HepG2 (cell line): Measurements from ENCODE around the gene PCDH12. TPM values are rescaled to one million over a fixed set of nuclear protein-coding genes. Genes with fewer than 3 reads are reported as not detected.

Source experiments
- ATAC-seq: fragments of 200-7000 bp; cut with Tn5 transposase; 3 replicates; pipeline ENCODE4 v1.9.1; 2020; ENCODE audit warnings: mild to moderate bottlenecking, moderate library complexity
- BruUV-seq: library from RNA; stranded (reverse); fragments of 400-500 nt; replicated peaks from 2 replicates; lab custom pipeline; 2021; lab: Mats Ljungman, UMichigan
- CTCF ChIA-PET: fragments of 300-600 bp; formaldehyde crosslinking; extraction: SDS; loops from one replicate; lab custom pipeline; 2021; ENCODE audit warnings: low total read pairs, inconsistent platforms, low intra/inter-chr PET ratio; lab: Yijun Ruan, JAX
- POLR2A ChIA-PET: fragments of 350-600 bp; sonication (Branson Sonifier 250); formaldehyde crosslinking; loops from one replicate; lab custom pipeline; 2020; ENCODE audit warnings: antibody characterized with exemption, inconsistent platforms; lab: Yijun Ruan, JAX
- DNase-seq: peaks from one replicate; pipeline ENCODE4 v3.0.0-alpha.2; 2015; ENCODE audit warnings: low spot score
- FAIRE-seq: peaks from 3 replicates; lab custom pipeline; 2011; peaks lifted over from hg19 to GRCh38; lab: Jason Lieb, UNC
- H2AFZ ChIP-seq: one replicate; pipeline ENCODE4 v1.6.1; 2011; ENCODE audit warnings: low read length, inconsistent platforms
- H3K27ac ChIP-seq: fragments of 300-600 bp; 3 replicates; pipeline ENCODE4 v1.8.0; 2011; ENCODE audit warnings: mixed run types, mild to moderate bottlenecking, mixed read lengths, low read length, inconsistent platforms; ENCODE audit not compliant: insufficient read depth; ENCODE audit errors: extremely low read length
- H3K27me3 ChIP-seq, 2 experiments: fragments of 200-600 bp in 1 of 2; 2 replicates in 1 of 2; 3 replicates in 1 of 2; pipeline versions ENCODE4 v1.6.0 to v1.8.0; 2011; ENCODE audit warnings: low read length in 2 of 2, mild to moderate bottlenecking in 2 of 2, moderate library complexity in 2 of 2, inconsistent platforms in 1 of 2; ENCODE audit not compliant: insufficient read depth in 2 of 2, control insufficient read depth in 1 of 2
- H3K36me3 ChIP-seq, 2 experiments: fragments of 200-600 bp in 1 of 2; replicated peaks in 1 of 2; 2 replicates in 1 of 2; 3 replicates in 1 of 2; pipeline versions ENCODE4 v1.5.1 to v1.8.0; 2011; ENCODE audit warnings: low read length in 2 of 2, inconsistent platforms in 1 of 2; ENCODE audit not compliant: insufficient read depth in 2 of 2, control insufficient read depth in 1 of 2
- H3K4me1 ChIP-seq: 2 replicates; pipeline ENCODE4 v1.5.1; 2012; ENCODE audit warnings: low read length, inconsistent platforms; ENCODE audit not compliant: insufficient read depth
- H3K4me2 ChIP-seq: 2 replicates; pipeline ENCODE4 v1.6.0; 2011; ENCODE audit warnings: low read depth, low read length, inconsistent platforms
- H3K4me3 ChIP-seq, 3 experiments: fragments of 200-600 bp in 1 of 3; sonication (generic), shearing (Covaris generic) in 1 of 3; replicated peaks in 1 of 3; 2 replicates each; pipeline ENCODE4 v1.5.1; 2011 to 2016; ENCODE audit warnings: low read length in 3 of 3, inconsistent platforms in 2 of 3, low read depth in 2 of 3, mild to moderate bottlenecking in 2 of 3, control low read depth in 1 of 3, mixed read lengths in 1 of 3; ENCODE audit not compliant: insufficient read depth in 1 of 3
- H3K79me2 ChIP-seq: one replicate; pipeline ENCODE4 v1.6.1; 2011; ENCODE audit warnings: low read length, inconsistent platforms; ENCODE audit not compliant: insufficient read depth
- H3K9ac ChIP-seq: 2 replicates; pipeline ENCODE4 v1.6.0; 2011; ENCODE audit warnings: mild to moderate bottlenecking, low read depth, low read length, inconsistent platforms; ENCODE audit not compliant: insufficient read depth
- H3K9me3 ChIP-seq: 2 replicates; pipeline ENCODE4 v1.5.1; 2012; ENCODE audit warnings: mild to moderate bottlenecking, low read length
- H4K20me1 ChIP-seq: 2 replicates; pipeline ENCODE4 v1.6.0; 2011; ENCODE audit warnings: inconsistent platforms, mild to moderate bottlenecking, low read length, moderate library complexity; ENCODE audit not compliant: insufficient read depth
- BCL6 ChIP-seq: IDR thresholded peaks from 2 replicates; pipeline ENCODE4 v1.6.1; 2016; ENCODE audit warnings: missing genetic modification reagents, missing compliant biosample characterization
- CCAR2 ChIP-seq: fragments of 200-400 bp; formaldehyde crosslinking; optimal IDR thresholded peaks from 2 replicates; pipeline ENCODE3; 2018; ENCODE audit warnings: low read depth, mild to moderate bottlenecking, low read length, moderate library complexity
- CEBPB ChIP-seq: IDR thresholded peaks from 2 replicates; pipeline ENCODE4 v1.6.1; 2011; ENCODE audit warnings: low read depth, low read length, improper control_type of control experiment, borderline replicate concordance
- CEBPG ChIP-seq: IDR thresholded peaks from 2 replicates; pipeline ENCODE4 v1.6.1; 2016
- CREB1 ChIP-seq, 2 experiments: fragments of 450-650 bp in 1 of 2; IDR thresholded peaks; 2 replicates each; pipeline ENCODE4 v1.6.1; 2016 to 2017; ENCODE audit warnings: control low read depth in 1 of 2, mild to moderate bottlenecking in 1 of 2, missing compliant biosample characterization in 1 of 2, missing genetic modification characterization in 1 of 2
- FOXA1 ChIP-seq, 2 experiments: fragments of 450-650 bp in 1 of 2; sonication (generic) in 1 of 2; formaldehyde crosslinking in 1 of 2; IDR thresholded peaks; 2 replicates each; pipeline versions ENCODE4 v1.4.0 to v1.6.1; 2016 to 2020; ENCODE audit warnings: missing genetic modification reagents in 1 of 2
- FOXA3 ChIP-seq: IDR thresholded peaks from 2 replicates; pipeline ENCODE4 v1.6.1; 2016; ENCODE audit warnings: missing genetic modification reagents, missing compliant biosample characterization
- GATAD2A ChIP-seq: IDR thresholded peaks from 2 replicates; pipeline ENCODE4 v1.6.1; 2016
- POGZ ChIP-seq: sonication (generic); formaldehyde crosslinking; IDR thresholded peaks from 2 replicates; pipeline ENCODE4 v1.4.0; 2020; ENCODE audit warnings: mild to moderate bottlenecking, missing genetic modification reagents
- SOX6 ChIP-seq, 2 experiments: fragments of 450-650 bp in 1 of 2; sonication (generic) in 1 of 2; formaldehyde crosslinking in 1 of 2; IDR thresholded peaks; 2 replicates each; pipeline versions ENCODE4 v1.4.0 to v1.6.1; 2017 to 2020; ENCODE audit warnings: antibody characterized with exemption in 1 of 2, mild to moderate bottlenecking in 1 of 2, missing genetic modification reagents in 1 of 2
- ZNF615 ChIP-seq: sonication (generic); formaldehyde crosslinking; IDR thresholded peaks from 2 replicates; pipeline ENCODE4 v1.5.0; 2020; ENCODE audit warnings: mild to moderate bottlenecking, missing genetic modification reagents, borderline replicate concordance
- in situ Hi-C: cut with HindIII; loops from 2 replicates; pipeline ENCODE4 v1.10.0; 2017; ENCODE audit warnings: low pct_unique_long_range_greater_than_20kb; ENCODE audit not compliant: extremely low pct_ligation_motif_present
- intact Hi-C: fragments of 100-400 bp; cut with micrococcal nuclease; formaldehyde crosslinking; loops from one replicate; pipeline ENCODE4 v1.10.0; 2022; ENCODE audit not compliant: unreplicated experiment
- polyA plus RNA-seq, 8 experiments: library from polyadenylated mRNA; depleted of rRNA in 3 of 8; stranded (reverse) in 7 of 8; unstranded in 1 of 8; fragments of >200 nt; fragmentation: Illumina TruSeq in 4 of 8; extraction: Trizol in 4 of 8; gene quantifications; 2 replicates each; pipeline versions ENCODE4 v1.2.1 to v1.2.3, GENCODE V29; 2011 to 2016; ENCODE audit warnings: low read depth in 4 of 8, missing spikeins in 1 of 8, mixed read lengths in 1 of 8; ENCODE audit not compliant: insufficient read depth in 1 of 8
- total RNA-seq, 5 experiments: library from RNA; depleted of rRNA; stranded (reverse); fragments of >200 nt; fragmentation: Illumina TruSeq; extraction: Trizol; gene quantifications; 2 replicates each; pipeline ENCODE4 v1.2.3, GENCODE V29; 2016; ENCODE audit warnings: low read depth in 1 of 5
- TF ChIP-seq, protein P1 (sequence below): IDR thresholded peaks from 2 replicates; pipeline ENCODE4 v1.4.0; 2020; ENCODE audit warnings: mild to moderate bottlenecking, missing genetic modification reagents

PCDH12 gene
- total and polyA plus RNA-seq, 2 of the 13 experiments (the other 11 are each of a cell fraction or from before 2014, with no cell fraction given) = not detected

GRCh38 chr5:141986072-141986471, 28.1 kb upstream of the PCDH12 start:
- H3K9ac ChIP-seq = no peak overlapping the region
- H3K4me1 ChIP-seq = peaks cover 18% of the 10 kb centered on the region
- in situ Hi-C loops (loop anchor here (25.0 kb wide), 1 partner anchor 576 kb away; no protein-coding TSS in a partner anchor), intact Hi-C loops (no loop called here)
- no peak overlapping the region for H3K4me2 ChIP-seq
- peaks cover 7 to 13% of the 10 kb centered on the region in 2 experiments for H3K36me3 ChIP-seq
- no peak overlapping the region for H3K27ac ChIP-seq
- ChIA-PET CTCF (no interaction called here), POLR2A (interaction anchor here (0.7 to 1.1 kb wide), 2 partner anchors 17 to 25 kb away, joined by 3 to 5 read pairs; partner anchors contain the start of gene RNF14)
- H3K27me3 ChIP-seq = no peaks in the 10 kb centered on the region; a peak in 1 of 5 replicates
- no peaks in the 10 kb centered on the region for H4K20me1 ChIP-seq
- no peak overlapping the region for H3K4me3 ChIP-seq
- FAIRE-seq (no peak), ATAC-seq (no peak; the same call in 2 of the 3 replicates), DNase-seq (peak; percentile 5)
- no peaks in the 10 kb centered on the region for H3K79me2 ChIP-seq
- no peak overlapping the region for H2AFZ ChIP-seq
- TF ChIP-seq BCL6 (CRISPR knock-in tag) (peak; percentile 27; the same call in 1 of the 2 replicates), FOXA3 (CRISPR knock-in tag) (peak; percentile 46; the same call in 1 of the 2 replicates), POGZ (CRISPR knock-in tag) (no peak), FOXA1 (IDR thresholded peaks at IDR 0.05) (no peak), FOXA1 (CRISPR knock-in tag; IDR thresholded peaks at IDR 0.05) (0 out of 2 replicates have a peak, but pooled peaks have one; percentile 46), CREB1 (IDR thresholded peaks at IDR 0.05) (no peak), CREB1 (CRISPR knock-in tag; IDR thresholded peaks at IDR 0.05) (0 out of 2 replicates have a peak, but pooled peaks have one; percentile 16), SOX6 (IDR thresholded peaks at IDR 0.05) (no peak), SOX6 (CRISPR knock-in tag; IDR thresholded peaks at IDR 0.05) (peak; percentile 37; the same call in 1 of the 2 replicates), GATAD2A (CRISPR knock-in tag) (peak; percentile 47; the same call in 1 of the 2 replicates), CCAR2 (no peak), CEBPB (peak; percentile 81), ZNF615 (CRISPR knock-in tag) (no peak), CEBPG (peak; percentile 74)
- TF ChIP-seq, protein P1, sequence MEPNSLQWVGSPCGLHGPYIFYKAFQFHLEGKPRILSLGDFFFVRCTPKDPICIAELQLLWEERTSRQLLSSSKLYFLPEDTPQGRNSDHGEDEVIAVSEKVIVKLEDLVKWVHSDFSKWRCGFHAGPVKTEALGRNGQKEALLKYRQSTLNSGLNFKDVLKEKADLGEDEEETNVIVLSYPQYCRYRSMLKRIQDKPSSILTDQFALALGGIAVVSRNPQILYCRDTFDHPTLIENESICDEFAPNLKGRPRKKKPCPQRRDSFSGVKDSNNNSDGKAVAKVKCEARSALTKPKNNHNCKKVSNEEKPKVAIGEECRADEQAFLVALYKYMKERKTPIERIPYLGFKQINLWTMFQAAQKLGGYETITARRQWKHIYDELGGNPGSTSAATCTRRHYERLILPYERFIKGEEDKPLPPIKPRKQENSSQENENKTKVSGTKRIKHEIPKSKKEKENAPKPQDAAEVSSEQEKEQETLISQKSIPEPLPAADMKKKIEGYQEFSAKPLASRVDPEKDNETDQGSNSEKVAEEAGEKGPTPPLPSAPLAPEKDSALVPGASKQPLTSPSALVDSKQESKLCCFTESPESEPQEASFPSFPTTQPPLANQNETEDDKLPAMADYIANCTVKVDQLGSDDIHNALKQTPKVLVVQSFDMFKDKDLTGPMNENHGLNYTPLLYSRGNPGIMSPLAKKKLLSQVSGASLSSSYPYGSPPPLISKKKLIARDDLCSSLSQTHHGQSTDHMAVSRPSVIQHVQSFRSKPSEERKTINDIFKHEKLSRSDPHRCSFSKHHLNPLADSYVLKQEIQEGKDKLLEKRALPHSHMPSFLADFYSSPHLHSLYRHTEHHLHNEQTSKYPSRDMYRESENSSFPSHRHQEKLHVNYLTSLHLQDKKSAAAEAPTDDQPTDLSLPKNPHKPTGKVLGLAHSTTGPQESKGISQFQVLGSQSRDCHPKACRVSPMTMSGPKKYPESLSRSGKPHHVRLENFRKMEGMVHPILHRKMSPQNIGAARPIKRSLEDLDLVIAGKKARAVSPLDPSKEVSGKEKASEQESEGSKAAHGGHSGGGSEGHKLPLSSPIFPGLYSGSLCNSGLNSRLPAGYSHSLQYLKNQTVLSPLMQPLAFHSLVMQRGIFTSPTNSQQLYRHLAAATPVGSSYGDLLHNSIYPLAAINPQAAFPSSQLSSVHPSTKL (CRISPR knock-in tag) = 0 out of 2 replicates have a peak, but pooled peaks have one; percentile 21
- H3K9me3 ChIP-seq = no peaks in the 10 kb centered on the region
- BruUV-seq = no TSS peak
